Testis (tissue), 2 donors: ENCODE data around the gene C1orf198.

Experiments used
- POLR2A ChIP-seq: fragments of 450-650 bp; IDR thresholded peaks from one replicate; pipeline ENCODE4 v1.6.1; 2017; ENCODE audit warnings: antibody characterized with exemption, mild to moderate bottlenecking, moderate library complexity
- TF ChIP-seq, protein P1 (sequence below), 3 experiments: fragments of 450-650 bp in 2 of 3; fragments of 200-600 bp in 1 of 3; sonication (generic) in 1 of 3; IDR thresholded peaks; one replicate each; pipeline ENCODE4 v1.5.1; 2016 to 2019; ENCODE audit warnings: antibody characterized with exemption in 3 of 3, mild to moderate bottlenecking in 2 of 3, moderate library complexity in 1 of 3

GRCh38 chr1:230852959-230853358 is 15.4 kb downstream of the C1orf198 start:
- TF ChIP-seq, protein P1, sequence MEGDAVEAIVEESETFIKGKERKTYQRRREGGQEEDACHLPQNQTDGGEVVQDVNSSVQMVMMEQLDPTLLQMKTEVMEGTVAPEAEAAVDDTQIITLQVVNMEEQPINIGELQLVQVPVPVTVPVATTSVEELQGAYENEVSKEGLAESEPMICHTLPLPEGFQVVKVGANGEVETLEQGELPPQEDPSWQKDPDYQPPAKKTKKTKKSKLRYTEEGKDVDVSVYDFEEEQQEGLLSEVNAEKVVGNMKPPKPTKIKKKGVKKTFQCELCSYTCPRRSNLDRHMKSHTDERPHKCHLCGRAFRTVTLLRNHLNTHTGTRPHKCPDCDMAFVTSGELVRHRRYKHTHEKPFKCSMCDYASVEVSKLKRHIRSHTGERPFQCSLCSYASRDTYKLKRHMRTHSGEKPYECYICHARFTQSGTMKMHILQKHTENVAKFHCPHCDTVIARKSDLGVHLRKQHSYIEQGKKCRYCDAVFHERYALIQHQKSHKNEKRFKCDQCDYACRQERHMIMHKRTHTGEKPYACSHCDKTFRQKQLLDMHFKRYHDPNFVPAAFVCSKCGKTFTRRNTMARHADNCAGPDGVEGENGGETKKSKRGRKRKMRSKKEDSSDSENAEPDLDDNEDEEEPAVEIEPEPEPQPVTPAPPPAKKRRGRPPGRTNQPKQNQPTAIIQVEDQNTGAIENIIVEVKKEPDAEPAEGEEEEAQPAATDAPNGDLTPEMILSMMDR (IDR thresholded peaks at IDR 0.05) = no peak
- TF ChIP-seq POLR2A = no peak
